CD14-positive monocyte (primary cell): ENCODE results near the gene CWC27. TPM values are rescaled to one million over a fixed set of nuclear protein-coding genes. Genes with fewer than 3 reads are reported as not detected.

ENCODE experiments used
- DNase-seq, 3 donors: peaks; one replicate each; pipeline ENCODE4 v3.0.0-alpha.2; 2011 to 2022
- H2AFZ ChIP-seq: 2 replicates; pipeline ENCODE4 v1.6.0; 2012; ENCODE audit warnings: mild to moderate bottlenecking, low read depth, low read length, inconsistent platforms; ENCODE audit not compliant: insufficient read depth, poor library complexity, severe bottlenecking
- H3K27ac ChIP-seq, 2 donors: 1 replicate in 1 of 2; 2 replicates in 1 of 2; pipeline ENCODE4 v1.5.1; 2012 to 2013; ENCODE audit warnings: low read length in 2 of 2, control low read depth in 1 of 2, inconsistent platforms in 1 of 2, low read depth in 1 of 2, mild to moderate bottlenecking in 1 of 2
- H3K27me3 ChIP-seq, 2 donors: one replicate each; pipeline versions ENCODE4 v1.6.0 to v1.6.1; 2011 to 2013; ENCODE audit warnings: low read length in 2 of 2; ENCODE audit not compliant: control insufficient read depth in 2 of 2, insufficient read depth in 2 of 2
- H3K36me3 ChIP-seq, 2 donors: replicated peaks in 1 of 2; 1 replicate in 1 of 2; 2 replicates in 1 of 2; pipeline versions ENCODE4 v1.5.1 to v1.6.1; 2012 to 2013; ENCODE audit warnings: low read length in 2 of 2, control low read depth in 1 of 2, inconsistent platforms in 1 of 2, mild to moderate bottlenecking in 1 of 2; ENCODE audit not compliant: insufficient read depth in 2 of 2, control insufficient read depth in 1 of 2
- H3K4me1 ChIP-seq, 2 donors: 1 replicate in 1 of 2; 2 replicates in 1 of 2; pipeline versions ENCODE4 v1.5.1 to v1.6.1; 2012 to 2013; ENCODE audit warnings: low read length in 2 of 2, control low read depth in 1 of 2, inconsistent platforms in 1 of 2, mild to moderate bottlenecking in 1 of 2, moderate library complexity in 1 of 2; ENCODE audit not compliant: insufficient read depth in 2 of 2, control insufficient read depth in 1 of 2
- H3K4me2 ChIP-seq: replicated peaks from 2 replicates; pipeline ENCODE3; 2012; ENCODE audit warnings: low read length, moderate library complexity, mild to moderate bottlenecking; ENCODE audit not compliant: poor library complexity, severe bottlenecking; ENCODE audit errors: extremely low read depth
- H3K4me3 ChIP-seq, 3 experiments: fragments of 200-600 bp in 1 of 3; sonication (generic) in 1 of 3; replicated peaks in 1 of 3; 1 replicate in 2 of 3; 2 replicates in 1 of 3; pipeline ENCODE4 v1.5.1; 2011 to 2013; ENCODE audit warnings: low read length in 3 of 3, mild to moderate bottlenecking in 3 of 3, control low read depth in 2 of 3, low read depth in 2 of 3, inconsistent platforms in 1 of 3, moderate library complexity in 1 of 3
- H3K79me2 ChIP-seq: 2 replicates; pipeline ENCODE4 v1.6.0; 2012; ENCODE audit warnings: mild to moderate bottlenecking, control low read depth, inconsistent platforms, low read length, moderate library complexity; ENCODE audit not compliant: insufficient read depth
- H3K9ac ChIP-seq: 2 replicates; pipeline ENCODE4 v1.6.0; 2017; ENCODE audit warnings: low read length, mild to moderate bottlenecking; ENCODE audit not compliant: insufficient read depth, poor library complexity, severe bottlenecking
- H3K9me3 ChIP-seq, 2 donors: replicated peaks in 1 of 2; 1 replicate in 1 of 2; 2 replicates in 1 of 2; pipeline versions ENCODE4 v1.5.1 to v1.6.1; 2012 to 2013; ENCODE audit warnings: low read length in 2 of 2, control low read depth in 1 of 2; ENCODE audit not compliant: control insufficient read depth in 1 of 2, insufficient read depth in 1 of 2
- H4K20me1 ChIP-seq: 2 replicates; pipeline ENCODE4 v1.6.0; 2012; ENCODE audit warnings: mild to moderate bottlenecking, low read length, control low read depth, moderate library complexity; ENCODE audit not compliant: insufficient read depth
- H3K27ac Mint-ChIP-seq, 7 donors: one replicate each; pipeline ENCODE4 v1.8.0; 2020; ENCODE audit warnings: mild to moderate bottlenecking in 7 of 7, mixed read lengths in 7 of 7, moderate library complexity in 6 of 7, inconsistent platforms in 2 of 7
- H3K27me3 Mint-ChIP-seq, 3 donors: one replicate each; pipeline ENCODE4 v1.8.0; 2021 to 2022; ENCODE audit warnings: low read depth in 3 of 3, mild to moderate bottlenecking in 3 of 3, mixed read lengths in 3 of 3, moderate library complexity in 3 of 3, inconsistent platforms in 1 of 3
- H3K36me3 Mint-ChIP-seq, 2 donors: one replicate each; pipeline ENCODE4 v1.8.0; 2020; ENCODE audit warnings: mixed read lengths in 2 of 2, inconsistent platforms in 1 of 2, mild to moderate bottlenecking in 1 of 2
- H3K4me1 Mint-ChIP-seq: one replicate; pipeline ENCODE4 v1.8.0; 2020; ENCODE audit warnings: mild to moderate bottlenecking, mixed read lengths
- H3K4me3 Mint-ChIP-seq, 2 donors: one replicate each; pipeline ENCODE4 v1.8.0; 2020; ENCODE audit warnings: mild to moderate bottlenecking in 2 of 2, mixed read lengths in 2 of 2, moderate library complexity in 1 of 2
- H3K9me3 Mint-ChIP-seq, 7 donors: one replicate each; pipeline ENCODE4 v1.8.0; 2020 to 2022; ENCODE audit warnings: mixed read lengths in 7 of 7, mild to moderate bottlenecking in 6 of 7, moderate library complexity in 6 of 7, inconsistent platforms in 2 of 7
- WGBS: methylation state at CpG from one replicate; pipeline ENCODE4 v1.1.5; 2013; ENCODE audit warnings: missing lambda C conversion rate; ENCODE audit not compliant: insufficient coverage; 5-methylcytosine and 5-hydroxymethylcytosine counted together
- intact Hi-C, 2 donors: fragments of 100-400 bp; cut with micrococcal nuclease; formaldehyde crosslinking; loops; one replicate each; pipeline versions ENCODE4 v1.15.0 to v1.15.1; 2023
- polyA plus RNA-seq, 3 donors: library from polyadenylated mRNA; depleted of rRNA in 1 of 3; unstranded in 2 of 3; stranded (reverse) in 1 of 3; fragments of 300-500 nt in 2 of 3; fragments of >200 nt in 1 of 3; fragmentation: Illumina TruSeq in 2 of 3; gene quantifications; 1 replicate in 2 of 3; 2 replicates in 1 of 3; pipeline ENCODE4 v1.2.3, GENCODE V29; 2012 to 2021
- TF ChIP-seq, protein P1 (sequence below): fragments of 200-600 bp; IDR thresholded peaks from one replicate; pipeline ENCODE4 v1.8.0; 2022; ENCODE audit warnings: antibody characterized with exemption, mild to moderate bottlenecking

CWC27 gene
- polyA plus RNA-seq, 3 donors: 6.6 to 18.9 (median 14.5) TPM

GRCh38 chr5:65037831-65038815, 269.4 kb downstream of the CWC27 start:
- Histone ChIP-seq H3K9ac (no peak overlapping the region), H2AFZ (no peak overlapping the region), H3K4me1 (peaks cover 22 to 30% of the 10 kb centered on the region in 2 donors), H3K27ac (no peak overlapping the region), H3K4me2 (no peak overlapping the region), H3K36me3 (no peaks in the 10 kb centered on the region), H3K27me3 (no peaks in the 10 kb centered on the region), H3K9me3 (no peaks in the 10 kb centered on the region), H4K20me1 (no peaks in the 10 kb centered on the region), H3K79me2 (no peaks in the 10 kb centered on the region), H3K4me3 (no peak overlapping the region)
- H3K27me3 Mint-ChIP-seq: peaks cover 0 to 6% (median 2%) of the 10 kb centered on the region in 3 donors
- intact Hi-C loops: no loop called here
- H3K27ac Mint-ChIP-seq: no peak overlapping the region
- H3K4me1 Mint-ChIP-seq: peaks cover 24% of the 10 kb centered on the region
- no peaks in the 10 kb centered on the region for H3K36me3 Mint-ChIP-seq
- WGBS: 94% methylated on average over 2 of the region's 9 CpGs
- H3K9me3 Mint-ChIP-seq: no peaks in the 10 kb centered on the region
- H3K4me3 Mint-ChIP-seq: no peak overlapping the region
- no peak for DNase-seq
- TF ChIP-seq, protein P1, sequence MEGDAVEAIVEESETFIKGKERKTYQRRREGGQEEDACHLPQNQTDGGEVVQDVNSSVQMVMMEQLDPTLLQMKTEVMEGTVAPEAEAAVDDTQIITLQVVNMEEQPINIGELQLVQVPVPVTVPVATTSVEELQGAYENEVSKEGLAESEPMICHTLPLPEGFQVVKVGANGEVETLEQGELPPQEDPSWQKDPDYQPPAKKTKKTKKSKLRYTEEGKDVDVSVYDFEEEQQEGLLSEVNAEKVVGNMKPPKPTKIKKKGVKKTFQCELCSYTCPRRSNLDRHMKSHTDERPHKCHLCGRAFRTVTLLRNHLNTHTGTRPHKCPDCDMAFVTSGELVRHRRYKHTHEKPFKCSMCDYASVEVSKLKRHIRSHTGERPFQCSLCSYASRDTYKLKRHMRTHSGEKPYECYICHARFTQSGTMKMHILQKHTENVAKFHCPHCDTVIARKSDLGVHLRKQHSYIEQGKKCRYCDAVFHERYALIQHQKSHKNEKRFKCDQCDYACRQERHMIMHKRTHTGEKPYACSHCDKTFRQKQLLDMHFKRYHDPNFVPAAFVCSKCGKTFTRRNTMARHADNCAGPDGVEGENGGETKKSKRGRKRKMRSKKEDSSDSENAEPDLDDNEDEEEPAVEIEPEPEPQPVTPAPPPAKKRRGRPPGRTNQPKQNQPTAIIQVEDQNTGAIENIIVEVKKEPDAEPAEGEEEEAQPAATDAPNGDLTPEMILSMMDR: peak; percentile 32

- H3K4me2 ChIP-seq: peak overlapping the region; percentile 1
- H3K9ac ChIP-seq: no peak overlapping the region
- H4K20me1 ChIP-seq: no peaks in the 10 kb centered on the region
- Mint-ChIP-seq H3K27ac (peak overlapping the region in 4 of 7 donors; percentile 1 to 57 (median 26)), H3K9me3 (peaks cover 0 to 4% (median 0%) of the 10 kb centered on the region in 7 donors), H3K4me3 (no peak overlapping the region), H3K36me3 (no peaks in the 10 kb centered on the region), H3K4me1 (peaks cover 14% of the 10 kb centered on the region), H3K27me3 (peaks cover 0 to 10% (median 2%) of the 10 kb centered on the region in 3 donors)
- no peak overlapping the region for H2AFZ ChIP-seq
- no CpG with 5 or more reads among the region's 2 CpGs for WGBS
- H3K9me3 ChIP-seq: no peaks in the 10 kb centered on the region
- no peak overlapping the region for H3K27ac ChIP-seq
- TF ChIP-seq, protein P1: no peak
- no peak overlapping the region for H3K4me3 ChIP-seq
- H3K4me1 ChIP-seq: peaks cover 15 to 18% of the 10 kb centered on the region in 2 donors
- no peaks in the 10 kb centered on the region for H3K36me3 ChIP-seq
- peak; percentile 28 to 53 (median 38) for DNase-seq
- no peaks in the 10 kb centered on the region for H3K27me3 ChIP-seq
- intact Hi-C loops: no loop called here
- no peaks in the 10 kb centered on the region for H3K79me2 ChIP-seq
Observed at GRCh38 chr5:65041296-65042158, 272.8 kb downstream of the CWC27 start.
